Measurements from ENCODE around the gene SLC13A2. TPM values are rescaled to one million over a fixed set of nuclear protein-coding genes. Genes with fewer than 3 reads are reported as not detected.

Gene SLC13A2
- polyA plus RNA-seq, 4 donors, result 7.1 to 24.5 (median 13.3) TPM

- DNase-seq (ENCODE audit: low read depth in 4 of 4, low spot score in 3 of 4), result no peak
These were observed 18.4 kb downstream of the SLC13A2 start for GRCh38 chr17:28491860-28492259.

GRCh38 chr17:28492352-28493310, 19.2 kb downstream of the SLC13A2 start:
- DNase-seq (ENCODE audit: low read depth in 4 of 4, low spot score in 3 of 4), result no peak

- DNase-seq (ENCODE audit: low read depth in 4 of 4, low spot score in 3 of 4), result no peak
These were observed 20.0 kb downstream of the SLC13A2 start for GRCh38 chr17:28493460-28493859.

GRCh38 chr17:28494445-28495188, 21.2 kb downstream of the SLC13A2 start:
- DNase-seq (ENCODE audit: low read depth in 4 of 4, low spot score in 3 of 4), result peak in 2 of 4 donors; percentile 41 to 76

- no peak for DNase-seq (ENCODE audit: low read depth in 4 of 4, low spot score in 3 of 4)
These were observed 22.2 kb downstream of the SLC13A2 start for GRCh38 chr17:28495635-28496034.

GRCh38 chr17:28497931-28498330, 24.5 kb downstream of the SLC13A2 start:
- DNase-seq (ENCODE audit: low read depth in 4 of 4, low spot score in 3 of 4), result no peak

GRCh38 chr17:28498652-28499363, 25.4 kb downstream of the SLC13A2 start:
- DNase-seq (ENCODE audit: low read depth in 4 of 4, low spot score in 3 of 4), result no peak

- no peak for DNase-seq (ENCODE audit: low read depth in 4 of 4, low spot score in 3 of 4)
These were observed 25.9 kb downstream of the SLC13A2 start for GRCh38 chr17:28499364-28499664.

GRCh38 chr17:28499684-28500357, 26.4 kb downstream of the SLC13A2 start:
- no peak for DNase-seq (ENCODE audit: low read depth in 4 of 4, low spot score in 3 of 4)

GRCh38 chr17:28500712-28501379, 27.4 kb downstream of the SLC13A2 start:
- no peak for DNase-seq (ENCODE audit: low read depth in 4 of 4, low spot score in 3 of 4)

GRCh38 chr17:28501421-28502284, 28.2 kb downstream of the SLC13A2 start:
- DNase-seq (ENCODE audit: low read depth in 4 of 4, low spot score in 3 of 4), result no peak

- no peak for DNase-seq (ENCODE audit: low read depth in 4 of 4, low spot score in 3 of 4)
These were observed 30.0 kb downstream of the SLC13A2 start for GRCh38 chr17:28503420-28503819.

GRCh38 chr17:28505986-28506665, 32.7 kb downstream of the SLC13A2 start, which contains the start of gene FOXN1:
TSS of gene FOXN1 (plus strand) at chr17:28506348. CDS start at chr17:28523970, 17,622 bp downstream.
- DNase-seq (ENCODE audit: low read depth in 4 of 4, low spot score in 3 of 4), result no peak

- DNase-seq (ENCODE audit: low read depth in 4 of 4, low spot score in 3 of 4), result no peak
These were observed 33.5 kb downstream of the SLC13A2 start for GRCh38 chr17:28506763-28507487.

GRCh38 chr17:28507567-28508203, 34.2 kb downstream of the SLC13A2 start:
- no peak for DNase-seq (ENCODE audit: low read depth in 4 of 4, low spot score in 3 of 4)

GRCh38 chr17:28508211-28508724, 34.8 kb downstream of the SLC13A2 start:
- DNase-seq (ENCODE audit: low read depth in 4 of 4, low spot score in 3 of 4), result no peak

GRCh38 chr17:28509789-28510188, 36.3 kb downstream of the SLC13A2 start:
- no peak for DNase-seq (ENCODE audit: low read depth in 4 of 4, low spot score in 3 of 4)

Data from right renal pelvis (tissue), 4 donors.